HG03571 (cell line): Measurements from ENCODE around the gene RAPGEF6.
"Not testable (repeated sequence)": the region's sequence is repeated elsewhere in the genome, so short reads cannot be mapped to it uniquely, and the experiment has no call there.

ENCODE experiments used
- ATAC-seq: cut with Tn5 transposase; IDR thresholded peaks from one replicate; pipeline ENCODE4 v1.9.1; 2021; ENCODE audit not compliant: unreplicated experiment

RAPGEF6 gene

GRCh38 chr5:131505237-131505908 lies 129.7 kb downstream of the RAPGEF6 start:
- no peak for ATAC-seq

- peak; percentile 92 for ATAC-seq
Measured at GRCh38 chr5:131496400-131496713, 138.7 kb downstream of the RAPGEF6 start.

DNA sequence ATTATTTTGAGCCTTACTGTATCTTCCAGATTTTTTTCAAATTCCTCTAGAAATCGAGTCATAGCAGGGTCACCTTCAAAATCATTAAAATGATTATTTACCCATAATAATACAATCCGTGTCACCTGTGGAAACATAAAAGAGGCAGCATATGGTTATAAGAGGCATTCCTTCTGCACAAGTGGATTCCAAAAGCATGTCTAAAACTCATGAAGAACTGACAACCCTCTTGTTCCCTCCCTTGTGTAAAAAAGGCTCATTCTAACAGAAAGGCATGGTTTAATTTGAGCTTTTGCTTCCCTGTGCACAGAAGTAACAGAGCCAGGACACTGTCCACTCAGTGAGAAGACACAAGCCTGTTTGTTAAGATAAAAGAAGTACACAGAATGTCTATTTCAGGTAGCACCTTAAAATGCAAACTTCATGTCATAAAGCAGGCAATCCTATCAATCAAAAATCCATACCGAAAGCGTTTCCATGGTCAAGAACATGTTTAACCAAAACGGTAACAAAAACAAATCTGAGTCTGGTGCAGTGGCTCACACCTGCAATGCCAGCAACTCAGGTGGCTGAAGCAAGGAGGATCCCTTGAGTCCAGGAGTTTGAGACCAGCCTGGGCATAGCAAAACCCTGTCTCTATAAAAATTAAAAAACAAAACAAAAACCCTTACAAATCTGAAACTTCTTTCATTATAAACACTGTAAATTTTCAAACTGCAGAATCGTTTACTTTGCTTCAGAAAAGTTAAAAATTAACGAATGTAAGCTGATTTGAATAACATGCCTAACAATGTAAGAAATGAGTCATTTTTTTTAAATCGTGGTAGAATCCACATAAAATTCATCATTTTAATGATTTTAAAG lies 139.3 kb downstream of the RAPGEF6 start:
- no peak for ATAC-seq

DNA sequence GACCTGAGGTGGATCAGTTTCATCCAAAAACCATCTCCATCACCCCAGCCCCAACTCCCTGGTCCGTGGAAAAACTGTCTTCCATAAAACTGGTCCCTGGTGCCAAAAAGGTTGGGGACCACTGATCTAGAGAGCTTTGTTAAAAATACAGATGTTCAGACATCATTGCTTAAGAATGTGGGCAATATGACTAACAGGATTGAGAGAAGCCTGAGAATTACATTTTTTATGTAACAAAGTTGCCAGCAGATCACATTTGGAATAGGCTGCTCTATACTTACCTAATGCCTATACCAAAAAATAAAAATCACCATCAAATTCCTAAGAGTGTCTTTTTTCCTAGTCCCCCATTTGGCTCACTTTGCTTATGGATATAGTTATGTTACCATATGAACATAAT lies 143.3 kb downstream of the RAPGEF6 start:
- no peak for ATAC-seq

DNA sequence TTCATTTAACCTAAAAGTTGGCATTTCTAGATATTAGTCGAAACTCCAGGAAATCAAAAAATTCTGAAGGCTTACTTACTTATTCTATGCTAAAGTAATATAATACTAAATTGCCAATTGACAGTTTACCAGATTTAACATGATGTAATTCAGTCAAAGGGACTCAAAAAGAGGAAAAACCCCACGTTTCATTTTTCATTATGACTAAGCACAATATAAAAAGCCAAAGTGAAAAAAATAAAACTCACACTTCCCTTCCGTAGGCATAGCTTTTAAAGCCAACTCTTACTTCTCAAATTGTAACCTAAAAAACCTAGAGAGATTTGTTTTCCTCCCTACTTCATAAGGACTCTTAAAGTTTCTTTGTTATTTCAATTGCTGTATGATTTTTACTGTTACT lies 146.6 kb downstream of the RAPGEF6 start:
- ATAC-seq = peak; percentile 88

DNA sequence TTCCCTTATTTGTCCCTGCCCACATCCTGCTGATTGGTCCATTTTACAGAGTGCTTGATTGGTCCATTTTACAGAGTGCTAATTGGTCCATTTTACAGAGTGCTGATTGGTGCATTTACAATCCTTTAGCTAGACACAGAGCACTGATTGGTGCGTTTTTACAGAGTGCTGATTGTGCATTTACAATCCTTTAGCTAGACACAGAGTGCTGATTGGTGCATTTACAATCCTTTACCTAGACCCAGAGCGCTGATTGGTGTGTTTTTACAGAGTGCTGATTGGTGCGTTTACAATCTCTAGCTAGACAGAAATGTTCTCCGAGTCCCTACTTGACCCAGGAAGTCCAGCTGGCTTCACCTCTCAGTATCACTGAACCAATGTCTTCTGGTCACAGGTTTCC lies 147.7 kb downstream of the RAPGEF6 start:
- not testable (repeated sequence) for ATAC-seq

GRCh38 chr5:131482617-131483016 lies 152.4 kb downstream of the RAPGEF6 start:
- ATAC-seq = no peak

DNA sequence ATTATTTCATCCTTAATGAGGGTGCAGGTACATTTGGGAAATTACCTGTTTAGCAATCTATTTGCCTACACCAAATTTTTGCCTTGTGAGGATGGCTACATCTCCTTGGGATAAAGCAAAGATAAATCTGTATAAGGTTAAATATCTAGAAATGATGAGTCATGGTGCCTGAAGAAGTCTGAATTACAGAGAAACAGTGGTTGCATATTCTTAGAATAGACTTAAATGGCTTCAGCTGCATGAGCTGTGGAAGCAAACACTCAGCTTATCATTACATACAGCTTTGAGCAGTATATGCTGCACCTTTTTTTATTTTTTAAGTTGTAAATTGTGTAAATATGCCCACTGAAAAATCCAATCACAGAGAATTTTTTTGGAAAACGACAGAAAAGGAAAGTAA lies 153.5 kb downstream of the RAPGEF6 start:
- no peak for ATAC-seq

GRCh38 chr5:131475541-131475941 lies 159.5 kb downstream of the RAPGEF6 start:
- ATAC-seq = no peak

DNA sequence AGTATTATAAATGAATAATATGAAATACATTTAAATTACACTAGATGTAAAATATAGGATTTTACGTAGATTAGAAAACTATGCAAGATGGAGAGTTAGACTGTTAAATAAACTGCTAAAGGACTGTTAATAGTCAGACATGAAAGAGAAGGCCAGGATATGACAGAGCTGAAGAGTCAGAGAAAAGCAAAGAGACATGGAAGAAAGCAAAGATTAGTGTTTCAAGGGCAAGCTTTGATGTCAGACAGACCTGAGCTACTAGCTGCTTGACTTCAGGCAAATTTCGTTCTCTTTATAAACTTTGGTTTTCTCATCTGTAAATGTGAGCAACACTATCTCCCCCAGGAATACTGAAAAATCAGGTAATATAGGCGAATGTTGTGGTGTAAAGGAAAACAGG lies 161.3 kb downstream of the RAPGEF6 start:
- no peak for ATAC-seq

GRCh38 chr5:131466171-131466766 lies 168.8 kb downstream of the RAPGEF6 start:
- ATAC-seq = no peak

DNA sequence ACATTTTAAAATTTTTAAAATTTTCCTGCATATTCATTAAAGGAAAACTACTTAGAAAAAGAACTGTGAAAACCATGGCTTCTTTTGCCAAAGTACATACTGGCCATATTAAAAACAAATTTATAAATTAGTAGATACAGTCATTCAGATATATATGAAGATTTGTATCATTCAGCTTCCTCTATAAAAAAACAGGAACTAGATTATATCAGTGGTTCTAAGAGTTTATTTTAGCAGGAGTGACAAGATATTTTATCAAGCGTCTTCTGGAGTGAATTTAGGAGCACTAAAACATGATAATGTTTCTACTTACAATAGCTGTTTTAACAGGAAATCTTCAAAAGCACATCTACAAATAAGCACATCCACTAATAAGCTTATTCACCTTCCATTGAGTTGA lies 171.4 kb downstream of the RAPGEF6 start:
- ATAC-seq = no peak

- no peak for ATAC-seq
Measured at GRCh38 chr5:131462454-131462853, 172.6 kb downstream of the RAPGEF6 start.

- ATAC-seq = no peak
Measured at GRCh38 chr5:131461742-131462141, 173.3 kb downstream of the RAPGEF6 start.

GRCh38 chr5:131460867-131461572 lies 174.0 kb downstream of the RAPGEF6 start:
- ATAC-seq = no peak

- no peak for ATAC-seq
Measured at GRCh38 chr5:131460133-131460532, 174.9 kb downstream of the RAPGEF6 start.

- no peak for ATAC-seq
Measured at GRCh38 chr5:131459216-131459615, 175.8 kb downstream of the RAPGEF6 start.

- ATAC-seq = no peak
Measured at GRCh38 chr5:131457193-131457592, 177.8 kb downstream of the RAPGEF6 start.

GRCh38 chr5:131450941-131451340 lies 184.1 kb downstream of the RAPGEF6 start:
- ATAC-seq = no peak

GRCh38 chr5:131441184-131441583 lies 193.8 kb downstream of the RAPGEF6 start:
- no peak for ATAC-seq

- no peak for ATAC-seq
Measured at GRCh38 chr5:131436081-131436480, 198.9 kb downstream of the RAPGEF6 start.

GRCh38 chr5:131433109-131433508 lies 201.9 kb downstream of the RAPGEF6 start:
- no peak for ATAC-seq
